SK-N-SH (cell line): ENCODE data around the gene EPB41L3.

ENCODE experiments used
- CTCF ChIP-seq: fragments of 200-600 bp; sonication (generic); IDR thresholded peaks from 2 replicates; pipeline ENCODE4 v1.6.1; 2017; ENCODE audit warnings: antibody characterized with exemption, mild to moderate bottlenecking, moderate library complexity
- GATA2 ChIP-seq: sonication (generic); formaldehyde crosslinking; IDR thresholded peaks from 2 replicates; pipeline ENCODE4 v1.5.0; 2020; ENCODE audit warnings: mild to moderate bottlenecking, missing genetic modification reagents
- IRF3 ChIP-seq: fragments of 150-350 bp; IDR thresholded peaks from 2 replicates; pipeline ENCODE4 v1.6.1; 2016; ENCODE audit warnings: mild to moderate bottlenecking, low read depth, low read length
- MAX ChIP-seq: IDR thresholded peaks from 2 replicates; pipeline ENCODE4 v1.4.0; 2012; ENCODE audit warnings: low read depth
- POLR2AphosphoS5 ChIP-seq: IDR thresholded peaks from 2 replicates; pipeline ENCODE4 v1.6.1; 2012; ENCODE audit warnings: low read depth, low read length
- REST ChIP-seq: IDR thresholded peaks from 2 replicates; pipeline ENCODE4 v1.6.1; 2012; ENCODE audit warnings: mild to moderate bottlenecking, low read depth, low read length, moderate library complexity
- RXRA ChIP-seq: IDR thresholded peaks from 2 replicates; pipeline ENCODE4 v1.4.0; 2012; ENCODE audit warnings: low read depth, mild to moderate bottlenecking, borderline replicate concordance
- SMC3 ChIP-seq: IDR thresholded peaks from 2 replicates; pipeline ENCODE4 v1.6.1; 2012; ENCODE audit warnings: low read depth, low read length, improper control_type of control experiment
- TAF1 ChIP-seq: IDR thresholded peaks from 2 replicates; pipeline ENCODE4 v1.6.1; 2012; ENCODE audit warnings: low read depth, mild to moderate bottlenecking, low read length, moderate library complexity, borderline replicate concordance
- TCF12 ChIP-seq: IDR thresholded peaks from 2 replicates; pipeline ENCODE4 v1.4.0; 2012

- TF ChIP-seq CTCF (peak; percentile 63), TCF12 (no peak), POLR2AphosphoS5 (no peak), TAF1 (no peak), IRF3 (no peak), RXRA (no peak), SMC3 (peak; percentile 19; the same call in 1 of the 2 replicates), GATA2 (no peak), MAX (no peak), REST (no peak)
Observed at GRCh38 chr18:5424903-5425664, 118.7 kb downstream of the EPB41L3 start.
